GM12865 (cell line): Measurements from ENCODE around the gene STXBP2.
"Not testable (repeated sequence)": the region's sequence is repeated elsewhere in the genome, so short reads cannot be mapped to it uniquely, and the experiment has no call there.

Source experiments
- DNase-seq: peaks from one replicate; pipeline ENCODE4 v3.0.0; 2010; ENCODE audit warnings: low read depth
- H3K4me3 ChIP-seq: 2 replicates; pipeline ENCODE4 v1.5.1; 2011; ENCODE audit warnings: mild to moderate bottlenecking, low read depth, low read length, control low read depth
- CTCF ChIP-seq: IDR thresholded peaks from 2 replicates; pipeline ENCODE4 v1.5.1; 2011; ENCODE audit warnings: low read length, control low read depth, low read depth, inconsistent platforms; ENCODE audit not compliant: insufficient read depth; ENCODE audit errors: missing control alignments

Gene STXBP2

GRCh38 chr19:7642295-7643030 lies 5.6 kb downstream of the STXBP2 start:
- no peak overlapping the region for H3K4me3 ChIP-seq
- no peak for DNase-seq
- TF ChIP-seq CTCF = no peak

GRCh38 chr19:7643031-7643415 lies 6.1 kb downstream of the STXBP2 start:
- no peak overlapping the region for H3K4me3 ChIP-seq
- no peak for DNase-seq
- no peak for TF ChIP-seq CTCF

- peak; percentile 70 for DNase-seq
- H3K4me3 ChIP-seq = not testable (repeated sequence)
These were observed 7.0 kb downstream of the STXBP2 start for GRCh38 chr19:7643629-7644549.

- no peak for DNase-seq
- no peak overlapping the region for H3K4me3 ChIP-seq
- TF ChIP-seq CTCF = no peak
These were observed 7.6 kb downstream of the STXBP2 start for GRCh38 chr19:7644550-7644877.

GRCh38 chr19:7645163-7645562 lies 8.3 kb downstream of the STXBP2 start:
- no peak overlapping the region for H3K4me3 ChIP-seq
- TF ChIP-seq CTCF = no peak
- DNase-seq = no peak

- no peak for TF ChIP-seq CTCF
- DNase-seq = no peak
These were observed 8.9 kb downstream of the STXBP2 start for GRCh38 chr19:7645656-7646425.

GRCh38 chr19:7646426-7646700 lies 9.5 kb downstream of the STXBP2 start:
- no peak for DNase-seq
- no peak for TF ChIP-seq CTCF
- no peak overlapping the region for H3K4me3 ChIP-seq

More at GRCh38 chr19:7645656-7646425, 8.9 kb downstream of the STXBP2 start:
- H3K4me3 ChIP-seq = no peak overlapping the region
